Kidney (tissue), 14 donors: ENCODE data around the gene LMNTD2. TPM values are rescaled to one million over a fixed set of nuclear protein-coding genes. Genes with fewer than 3 reads are reported as not detected.

ENCODE experiments used
- DNase-seq, 5 donors: peaks; one replicate each; pipeline ENCODE4 v3.0.0-alpha.2; 2013 to 2020
- FAIRE-seq: peaks from 2 replicates; lab custom pipeline; 2012; peaks lifted over from hg19 to GRCh38; lab: Jason Lieb, UNC
- H3K27ac ChIP-seq, 2 donors: one replicate each; pipeline ENCODE4 v1.7.0; 2013; ENCODE audit warnings: low read depth in 2 of 2, low read length in 2 of 2, inconsistent platforms in 1 of 2
- H3K27me3 ChIP-seq: one replicate; pipeline ENCODE4 v1.7.1; 2013; ENCODE audit warnings: low read length, inconsistent platforms; ENCODE audit not compliant: control insufficient read depth, insufficient read depth
- H3K36me3 ChIP-seq, 3 donors: one replicate each; pipeline versions ENCODE4 v1.7.0 to v1.7.1; 2013; ENCODE audit warnings: low read length in 3 of 3, control low read depth in 1 of 3, inconsistent platforms in 1 of 3; ENCODE audit not compliant: insufficient read depth in 3 of 3, control insufficient read depth in 2 of 3
- H3K4me1 ChIP-seq, 3 donors: one replicate each; pipeline versions ENCODE4 v1.7.0 to v1.7.1; 2013; ENCODE audit warnings: low read length in 3 of 3, inconsistent platforms in 1 of 3, low read depth in 1 of 3; ENCODE audit not compliant: control insufficient read depth in 2 of 3, insufficient read depth in 2 of 3
- H3K4me3 ChIP-seq, 3 donors: one replicate each; pipeline versions ENCODE4 v1.7.0 to v1.8.1; 2013; ENCODE audit warnings: low read length in 3 of 3, control low read depth in 1 of 3, inconsistent platforms in 1 of 3
- H3K9ac ChIP-seq, 3 donors: one replicate each; pipeline versions ENCODE4 v1.7.0 to v1.7.1; 2013; ENCODE audit warnings: low read length in 3 of 3, control low read depth in 1 of 3, inconsistent platforms in 1 of 3
- H3K9me3 ChIP-seq, 3 donors: one replicate each; pipeline versions ENCODE4 v1.7.0 to v1.7.1; 2013; ENCODE audit warnings: low read length in 3 of 3, control low read depth in 1 of 3, inconsistent platforms in 1 of 3; ENCODE audit not compliant: control insufficient read depth in 2 of 3, insufficient read depth in 1 of 3
- intact Hi-C: fragments of 100-400 bp; cut with DNase I; formaldehyde crosslinking; loops from one replicate; pipeline ENCODE4 v1.11.1; 2022
- polyA plus RNA-seq: library from polyadenylated mRNA; stranded (reverse); fragments of 350-450 nt; fragmentation: Illumina TruSeq; extraction: RNeasy Lipid Tissue Mini Kit (QIAGEN cat#74804); gene quantifications from one replicate; pipeline ENCODE4 v1.2.3, GENCODE V29; 2014; ENCODE audit warnings: low read depth, low replicate concordance; ENCODE audit not compliant: insufficient read depth
- total RNA-seq: library from RNA; stranded (reverse); fragmentation: NEBNext Ultra II Directional; extraction: Animal tissue kit (Norgen Biotek cat#: 25700); gene quantifications from one replicate; pipeline ENCODE4 v1.2.1, GENCODE V29; 2021
- TF ChIP-seq, protein P1 (sequence below): IDR thresholded peaks from 3 replicates; pipeline ENCODE4 v1.5.1; 2012; ENCODE audit warnings: mild to moderate bottlenecking, moderate library complexity, borderline replicate concordance; ENCODE audit not compliant: insufficient read depth; ENCODE audit errors: extremely low read depth
- donor health status: control.
- donor health status: control.
- donor health status: control.
- donor health status: control.
- donor health status: control.
- donor health status: DM: yes; HTN: yes; CAD: no.
- donor health status: Normal renal cell carcinoma (clear cell type).

Gene LMNTD2
- total and polyA plus RNA-seq, 2 donors from 2014 or later = 6.2 to 8.0 TPM

- Histone ChIP-seq H3K4me3 (peak overlapping the region; percentile 65 to 70 (median 68)), H3K27ac (peak overlapping the region in 1 of 2 donors; percentile 85), H3K9me3 (no peaks in the 10 kb centered on the region), H3K27me3 (no peaks in the 10 kb centered on the region), H3K36me3 (peaks cover 0 to 4% (median 0%) of the 10 kb centered on the region in 3 donors), H3K9ac (peak overlapping the region in 1 of 3 donors; percentile 51), H3K4me1 (peaks cover 0 to 40% (median 8%) of the 10 kb centered on the region in 3 donors)
- TF ChIP-seq, protein P1, sequence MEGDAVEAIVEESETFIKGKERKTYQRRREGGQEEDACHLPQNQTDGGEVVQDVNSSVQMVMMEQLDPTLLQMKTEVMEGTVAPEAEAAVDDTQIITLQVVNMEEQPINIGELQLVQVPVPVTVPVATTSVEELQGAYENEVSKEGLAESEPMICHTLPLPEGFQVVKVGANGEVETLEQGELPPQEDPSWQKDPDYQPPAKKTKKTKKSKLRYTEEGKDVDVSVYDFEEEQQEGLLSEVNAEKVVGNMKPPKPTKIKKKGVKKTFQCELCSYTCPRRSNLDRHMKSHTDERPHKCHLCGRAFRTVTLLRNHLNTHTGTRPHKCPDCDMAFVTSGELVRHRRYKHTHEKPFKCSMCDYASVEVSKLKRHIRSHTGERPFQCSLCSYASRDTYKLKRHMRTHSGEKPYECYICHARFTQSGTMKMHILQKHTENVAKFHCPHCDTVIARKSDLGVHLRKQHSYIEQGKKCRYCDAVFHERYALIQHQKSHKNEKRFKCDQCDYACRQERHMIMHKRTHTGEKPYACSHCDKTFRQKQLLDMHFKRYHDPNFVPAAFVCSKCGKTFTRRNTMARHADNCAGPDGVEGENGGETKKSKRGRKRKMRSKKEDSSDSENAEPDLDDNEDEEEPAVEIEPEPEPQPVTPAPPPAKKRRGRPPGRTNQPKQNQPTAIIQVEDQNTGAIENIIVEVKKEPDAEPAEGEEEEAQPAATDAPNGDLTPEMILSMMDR = no peak
- intact Hi-C loops = no loop called here
- FAIRE-seq (no peak), DNase-seq (peak in 2 of 5 donors; percentile 66 to 78)
Observed at GRCh38 chr11:562046-562645, 1.6 kb upstream of the LMNTD2 start.

- H3K27me3 ChIP-seq = no peaks in the 10 kb centered on the region
- H3K27ac ChIP-seq = peak overlapping the region; percentile 82 to 85
- H3K9ac ChIP-seq = peak overlapping the region; percentile 30 to 55 (median 39)
- peaks cover 0 to 4% (median 0%) of the 10 kb centered on the region in 3 donors for H3K36me3 ChIP-seq
- peaks cover 0 to 40% (median 8%) of the 10 kb centered on the region in 3 donors for H3K4me1 ChIP-seq
- H3K9me3 ChIP-seq = no peaks in the 10 kb centered on the region
- intact Hi-C loops = no loop called here
- peak overlapping the region; percentile 65 to 70 (median 68) for H3K4me3 ChIP-seq
- TF ChIP-seq, protein P1 = no peak
- DNase-seq = peak; percentile 87 to 95 (median 93)
- FAIRE-seq = no peak
Observed at GRCh38 chr11:561148-562003, 838 bp upstream of the LMNTD2 start.

DNA sequence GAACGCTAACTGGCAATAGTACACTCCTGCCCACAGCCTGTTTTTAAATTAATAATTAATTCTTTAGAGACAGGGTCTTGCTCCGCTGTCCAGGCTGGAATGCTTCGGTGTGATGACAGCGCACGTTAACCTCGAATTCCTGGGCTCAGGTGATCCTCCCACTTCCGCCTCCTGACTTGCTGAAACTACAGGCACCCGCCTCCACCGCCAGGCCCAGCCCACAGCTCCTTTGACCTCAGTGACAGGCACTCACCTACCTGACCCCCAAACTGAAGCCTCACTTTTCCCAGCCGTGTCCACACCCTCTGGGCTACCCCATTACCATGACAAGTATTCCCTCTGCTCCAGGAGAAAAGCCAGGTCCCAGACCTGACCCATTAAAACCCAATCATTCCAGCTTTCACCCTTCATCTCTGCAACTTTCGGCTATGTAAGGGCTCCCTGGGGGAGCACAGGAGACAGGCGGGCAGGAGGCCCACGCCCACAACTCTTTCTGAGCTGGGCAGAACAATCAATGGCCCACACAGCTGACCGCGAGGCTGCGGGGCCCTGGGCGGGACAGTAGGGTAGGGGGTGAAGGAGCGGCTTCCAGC lies 730 bp downstream of the LMNTD2 start:
- DNase-seq = peak in 2 of 5 donors; percentile 77 to 89
- H3K9ac ChIP-seq = peak overlapping the region in 1 of 3 donors; percentile 55
- H3K27ac ChIP-seq = peak overlapping the region; percentile 79 to 90
- FAIRE-seq = no peak
- peak overlapping the region in 2 of 3 donors; percentile 3 to 52 for H3K4me3 ChIP-seq
- H3K9me3 ChIP-seq = no peaks in the 10 kb centered on the region
- no peaks in the 10 kb centered on the region for H3K27me3 ChIP-seq
- H3K36me3 ChIP-seq = peaks cover 0 to 4% (median 0%) of the 10 kb centered on the region in 3 donors
- TF ChIP-seq, protein P1 = no peak
- peaks cover 0 to 34% (median 8%) of the 10 kb centered on the region in 3 donors for H3K4me1 ChIP-seq
- intact Hi-C loops = loop anchor here (10.0 kb wide), 1 partner anchor 165 kb away; no protein-coding TSS in a partner anchor
